ENCODE measurements around the gene IGHMBP2.

IGHMBP2 gene

GRCh38 chr11:68896171-68896959 lies 7.3 kb upstream of the IGHMBP2 start:
- no peak for DNase-seq
- H3K27ac ChIP-seq (ENCODE audit: low read depth, low read length): no peak overlapping the region
- no peak overlapping the region for H3K14ac ChIP-seq (ENCODE audit: low read length)
- H4K8ac ChIP-seq (ENCODE audit: low read depth, low read length): no peak overlapping the region
- H2BK120ac ChIP-seq (ENCODE audit: insufficient read depth, low read length, poor library complexity): no peak overlapping the region
- H3K4ac ChIP-seq (ENCODE audit: low read depth, low read length): no peak overlapping the region
- H2BK5ac ChIP-seq (ENCODE audit: low read depth, low read length, poor library complexity): no peak overlapping the region
- no peak overlapping the region for H2BK12ac ChIP-seq (ENCODE audit: low read length)
- peaks cover 61 to 65% of the 10 kb centered on the region in 2 experiments for H3K36me3 ChIP-seq (ENCODE audit: control insufficient read depth in 1 of 2, insufficient read depth in 2 of 2, low read length in 2 of 2)
- no peak overlapping the region for H2AFZ ChIP-seq (ENCODE audit: insufficient read depth, low read length, poor library complexity)
- H3K4me3 ChIP-seq (ENCODE audit: low read depth, low read length): no peak overlapping the region
- H3K79me1 ChIP-seq (ENCODE audit: low read length): no peaks in the 10 kb centered on the region
- no peaks in the 10 kb centered on the region for H3K4me1 ChIP-seq (ENCODE audit: control insufficient read depth in 1 of 2, insufficient read depth in 2 of 2, low read length in 2 of 2)
- no peak overlapping the region for H2AK5ac ChIP-seq (ENCODE audit: low read length)
- no peaks in the 10 kb centered on the region for H3K27me3 ChIP-seq (ENCODE audit: insufficient read depth, low read length)
- no peak overlapping the region for H3K23ac ChIP-seq (ENCODE audit: low read length)
- peaks cover 4% of the 10 kb centered on the region for H3K9me3 ChIP-seq (ENCODE audit: insufficient read depth, low read depth, low read length)
- H3K4me2 ChIP-seq (ENCODE audit: low read length): no peak overlapping the region
- H3K79me2 ChIP-seq (ENCODE audit: control insufficient read depth, insufficient read depth, low read length, poor library complexity): no peaks in the 10 kb centered on the region
- no peak overlapping the region for H3K9ac ChIP-seq (ENCODE audit: low read length)
- H3K18ac ChIP-seq (ENCODE audit: low read length): no peak overlapping the region
- H4K12ac ChIP-seq (ENCODE audit: low read depth, low read length): no peak overlapping the region
- H4K91ac ChIP-seq (ENCODE audit: low read depth, low read length): no peak overlapping the region
- WGBS (ENCODE audit: extremely low coverage, insufficient coverage, insufficient read length): no CpG with 5 or more reads among the region's 23 CpGs

GRCh38 chr11:68897441-68897840 lies 6.2 kb upstream of the IGHMBP2 start:
- Histone ChIP-seq H3K4me3 (ENCODE audit: low read depth, low read length) (no peak overlapping the region), H3K9ac (ENCODE audit: low read length) (no peak overlapping the region), H4K12ac (ENCODE audit: low read depth, low read length) (no peak overlapping the region), H3K79me1 (ENCODE audit: low read length) (no peaks in the 10 kb centered on the region), H2BK5ac (ENCODE audit: low read depth, low read length, poor library complexity) (no peak overlapping the region), H2AFZ (ENCODE audit: insufficient read depth, low read length, poor library complexity) (no peak overlapping the region), H2BK12ac (ENCODE audit: low read length) (no peak overlapping the region), H4K91ac (ENCODE audit: low read depth, low read length) (no peak overlapping the region), H3K36me3 (ENCODE audit: control insufficient read depth in 1 of 2, insufficient read depth in 2 of 2, low read length in 2 of 2) (peaks cover 53 to 57% of the 10 kb centered on the region in 2 experiments), H2AK5ac (ENCODE audit: low read length) (no peak overlapping the region), H3K4ac (ENCODE audit: low read depth, low read length) (no peak overlapping the region), H3K4me2 (ENCODE audit: low read length) (no peak overlapping the region), H4K8ac (ENCODE audit: low read depth, low read length) (no peak overlapping the region), H3K79me2 (ENCODE audit: control insufficient read depth, insufficient read depth, low read length, poor library complexity) (no peaks in the 10 kb centered on the region), H3K18ac (ENCODE audit: low read length) (no peak overlapping the region), H2BK120ac (ENCODE audit: insufficient read depth, low read length, poor library complexity) (no peak overlapping the region), H3K4me1 (ENCODE audit: control insufficient read depth in 1 of 2, insufficient read depth in 2 of 2, low read length in 2 of 2) (no peaks in the 10 kb centered on the region), H3K14ac (ENCODE audit: low read length) (no peak overlapping the region), H3K23ac (ENCODE audit: low read length) (no peak overlapping the region), H3K27me3 (ENCODE audit: insufficient read depth, low read length) (no peaks in the 10 kb centered on the region), H3K9me3 (ENCODE audit: insufficient read depth, low read depth, low read length) (peaks cover 3% of the 10 kb centered on the region), H3K27ac (ENCODE audit: low read depth, low read length) (no peak overlapping the region)
- WGBS (ENCODE audit: extremely low coverage, insufficient coverage, insufficient read length): no CpG with 5 or more reads among the region's 9 CpGs
- no peak for DNase-seq

- H3K4me1 ChIP-seq (ENCODE audit: control insufficient read depth in 1 of 2, insufficient read depth in 2 of 2, low read length in 2 of 2): peaks cover 4 to 5% of the 10 kb centered on the region in 2 experiments
- no peak overlapping the region for H3K4me2 ChIP-seq (ENCODE audit: low read length)
- H2AK5ac ChIP-seq (ENCODE audit: low read length): no peak overlapping the region
- peaks cover 32 to 34% of the 10 kb centered on the region in 2 experiments for H3K36me3 ChIP-seq (ENCODE audit: control insufficient read depth in 1 of 2, insufficient read depth in 2 of 2, low read length in 2 of 2)
- no peak overlapping the region for H3K23ac ChIP-seq (ENCODE audit: low read length)
- H4K91ac ChIP-seq (ENCODE audit: low read depth, low read length): no peak overlapping the region
- H2AFZ ChIP-seq (ENCODE audit: insufficient read depth, low read length, poor library complexity): no peak overlapping the region
- peaks cover 9% of the 10 kb centered on the region for H3K79me2 ChIP-seq (ENCODE audit: control insufficient read depth, insufficient read depth, low read length, poor library complexity)
- H3K79me1 ChIP-seq (ENCODE audit: low read length): peaks cover 6% of the 10 kb centered on the region
- peaks cover 3% of the 10 kb centered on the region for H3K9me3 ChIP-seq (ENCODE audit: insufficient read depth, low read depth, low read length)
- H4K12ac ChIP-seq (ENCODE audit: low read depth, low read length): no peak overlapping the region
- no peaks in the 10 kb centered on the region for H3K27me3 ChIP-seq (ENCODE audit: insufficient read depth, low read length)
- H2BK5ac ChIP-seq (ENCODE audit: low read depth, low read length, poor library complexity): no peak overlapping the region
- peak overlapping the region; percentile 24 for H3K9ac ChIP-seq (ENCODE audit: low read length)
- H3K4ac ChIP-seq (ENCODE audit: low read depth, low read length): no peak overlapping the region
- H3K14ac ChIP-seq (ENCODE audit: low read length): no peak overlapping the region
- WGBS (ENCODE audit: extremely low coverage, insufficient coverage, insufficient read length): no CpG with 5 or more reads among the region's 9 CpGs
- H2BK120ac ChIP-seq (ENCODE audit: insufficient read depth, low read length, poor library complexity): no peak overlapping the region
- no peak for DNase-seq
- no peak overlapping the region for H4K8ac ChIP-seq (ENCODE audit: low read depth, low read length)
- H3K27ac ChIP-seq (ENCODE audit: low read depth, low read length): no peak overlapping the region
- no peak overlapping the region for H3K18ac ChIP-seq (ENCODE audit: low read length)
- no peak overlapping the region for H3K4me3 ChIP-seq (ENCODE audit: low read depth, low read length)
- no peak overlapping the region for H2BK12ac ChIP-seq (ENCODE audit: low read length)
Observed at GRCh38 chr11:68900835-68901381, 2.8 kb upstream of the IGHMBP2 start.

GRCh38 chr11:68904248-68904847 lies 657 bp downstream of the IGHMBP2 start:
- Histone ChIP-seq H3K18ac (ENCODE audit: low read length) (peak overlapping the region; percentile 94), H3K4me2 (ENCODE audit: low read length) (peak overlapping the region; percentile 71), H3K4ac (ENCODE audit: low read depth, low read length) (peak overlapping the region; percentile 95), H3K9me3 (ENCODE audit: insufficient read depth, low read depth, low read length) (no peaks in the 10 kb centered on the region), H4K91ac (ENCODE audit: low read depth, low read length) (peak overlapping the region; percentile 85), H3K4me1 (ENCODE audit: control insufficient read depth in 1 of 2, insufficient read depth in 2 of 2, low read length in 2 of 2) (peaks cover 4 to 5% of the 10 kb centered on the region in 2 experiments), H2AK5ac (ENCODE audit: low read length) (no peak overlapping the region), H4K8ac (ENCODE audit: low read depth, low read length) (peak overlapping the region; percentile 100), H3K23ac (ENCODE audit: low read length) (no peak overlapping the region), H3K4me3 (ENCODE audit: low read depth, low read length) (peak overlapping the region; percentile 98), H3K9ac (ENCODE audit: low read length) (peak overlapping the region; percentile 94), H2AFZ (ENCODE audit: insufficient read depth, low read length, poor library complexity) (peak overlapping the region; percentile 81), H4K12ac (ENCODE audit: low read depth, low read length) (peak overlapping the region; percentile 93), H3K27ac (ENCODE audit: low read depth, low read length) (no peak overlapping the region), H2BK5ac (ENCODE audit: low read depth, low read length, poor library complexity) (no peak overlapping the region), H3K79me2 (ENCODE audit: control insufficient read depth, insufficient read depth, low read length, poor library complexity) (peaks cover 9% of the 10 kb centered on the region), H2BK120ac (ENCODE audit: insufficient read depth, low read length, poor library complexity) (peak overlapping the region; percentile 78), H3K36me3 (ENCODE audit: control insufficient read depth in 1 of 2, insufficient read depth in 2 of 2, low read length in 2 of 2) (peaks cover 7 to 17% of the 10 kb centered on the region in 2 experiments), H3K14ac (ENCODE audit: low read length) (peak overlapping the region; percentile 72), H3K27me3 (ENCODE audit: insufficient read depth, low read length) (no peaks in the 10 kb centered on the region), H2BK12ac (ENCODE audit: low read length) (no peak overlapping the region), H3K79me1 (ENCODE audit: low read length) (peaks cover 6% of the 10 kb centered on the region)
- no CpG with 5 or more reads among the region's 24 CpGs for WGBS (ENCODE audit: extremely low coverage, insufficient coverage, insufficient read length)
- peak; percentile 14 to 55 for DNase-seq
